Head of caudate nucleus (tissue), 42 donors: ENCODE results near the gene TRHDE.

Source experiments
- DNase-seq, 42 donors: peaks; one replicate each; pipeline versions ENCODE4 v3.0.0 to v3.0.0-alpha.2; 2020 to 2021; ENCODE audit warnings: mixed read lengths in 7 of 42
- intact Hi-C: fragments of 100-400 bp; cut with DNase I; formaldehyde crosslinking; loops from one replicate; pipeline ENCODE4 v1.15.0; 2022

Gene TRHDE

DNA sequence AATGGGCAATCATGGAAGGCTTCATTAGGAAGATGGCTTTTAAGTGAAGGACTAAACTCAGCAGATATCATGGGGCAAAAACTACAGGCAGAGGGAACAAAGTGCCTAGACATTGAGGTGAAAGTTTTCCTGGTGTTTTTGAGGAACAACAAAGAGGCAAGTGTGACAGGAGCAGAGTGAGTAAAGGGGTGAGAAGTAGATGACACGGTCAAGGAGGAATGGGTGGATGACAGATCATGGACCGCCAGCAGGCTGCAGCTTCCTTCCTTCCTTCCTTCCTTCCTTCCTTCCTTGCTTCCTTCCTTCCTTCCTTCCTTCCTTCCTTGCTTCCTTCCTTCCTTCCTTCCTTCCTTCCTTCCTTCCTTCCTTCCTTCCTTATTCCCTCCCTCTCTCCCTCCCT is 108.3 kb downstream of the TRHDE start:
- intact Hi-C loops = no loop called here
- DNase-seq = no peak

DNA sequence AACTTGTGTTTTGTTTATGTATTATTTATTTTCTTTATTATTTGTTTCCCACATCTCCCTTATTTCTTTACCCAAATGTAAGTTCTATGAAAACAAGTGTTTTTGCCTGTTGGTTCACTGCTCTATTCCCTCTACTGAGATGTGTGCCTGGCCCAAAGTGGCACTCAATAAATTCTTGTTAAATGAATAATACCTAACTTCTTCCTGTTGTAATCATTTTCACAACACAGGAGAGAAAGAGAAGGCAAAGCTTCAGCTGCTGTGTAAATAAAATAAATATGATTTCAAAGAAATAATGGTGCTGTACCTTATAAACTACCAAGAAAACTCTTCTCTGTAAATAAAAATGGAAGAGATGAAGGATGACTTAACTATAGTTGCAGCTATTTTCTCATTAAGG is 116.2 kb downstream of the TRHDE start:
- DNase-seq = no peak
- intact Hi-C loops = no loop called here

GRCh38 chr12:72390146-72390545 is 118.0 kb downstream of the TRHDE start:
- intact Hi-C loops = no loop called here
- no peak for DNase-seq

DNA sequence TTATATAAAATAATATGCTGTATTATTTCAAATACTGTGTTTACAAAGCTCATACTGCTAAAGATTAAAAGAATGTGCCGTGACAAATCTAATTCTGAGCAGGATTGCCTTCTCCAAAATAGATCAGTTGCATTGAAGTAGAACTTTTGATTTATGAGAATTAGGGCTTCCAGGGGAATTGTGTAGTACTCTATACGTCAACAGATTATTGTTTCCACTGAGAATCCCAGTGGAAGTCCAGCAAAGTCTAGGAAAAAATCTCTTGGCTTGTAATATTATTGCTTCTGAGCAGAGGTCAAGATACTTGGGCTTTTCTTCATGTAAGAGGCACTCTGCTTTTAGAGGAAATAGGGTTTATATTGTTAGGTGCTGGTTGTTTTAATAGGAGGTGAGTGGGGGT is 133.9 kb downstream of the TRHDE start:
- no peak for DNase-seq
- intact Hi-C loops = no loop called here

GRCh38 chr12:72432037-72432604 is 160.0 kb downstream of the TRHDE start:
- intact Hi-C loops = no loop called here
- DNase-seq = no peak

GRCh38 chr12:72433298-72433697 is 161.1 kb downstream of the TRHDE start:
- DNase-seq = no peak
- intact Hi-C loops = no loop called here

- no peak for DNase-seq
- intact Hi-C loops = no loop called here
Observed at GRCh38 chr12:72434999-72435398, 162.8 kb downstream of the TRHDE start.

DNA sequence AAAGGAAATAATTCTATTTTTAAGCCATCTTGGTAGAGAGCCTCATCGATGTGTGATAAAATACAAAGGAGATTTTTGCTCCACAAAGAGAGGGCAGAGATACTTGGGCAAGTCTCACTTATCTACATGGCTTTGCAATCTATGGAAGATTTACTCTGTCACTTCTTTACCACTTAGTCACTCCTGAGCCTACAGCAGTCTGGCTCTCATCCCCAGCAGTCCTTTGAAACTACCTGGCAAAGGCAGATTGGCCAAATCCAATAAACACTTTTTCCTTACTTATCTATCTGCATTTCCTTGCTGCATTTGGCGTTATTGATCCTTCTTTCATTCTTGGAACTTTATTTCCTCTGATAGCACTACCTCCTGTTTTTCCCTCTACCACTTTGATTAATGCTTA is 170.0 kb downstream of the TRHDE start:
- no peak for DNase-seq
- intact Hi-C loops = no loop called here

DNA sequence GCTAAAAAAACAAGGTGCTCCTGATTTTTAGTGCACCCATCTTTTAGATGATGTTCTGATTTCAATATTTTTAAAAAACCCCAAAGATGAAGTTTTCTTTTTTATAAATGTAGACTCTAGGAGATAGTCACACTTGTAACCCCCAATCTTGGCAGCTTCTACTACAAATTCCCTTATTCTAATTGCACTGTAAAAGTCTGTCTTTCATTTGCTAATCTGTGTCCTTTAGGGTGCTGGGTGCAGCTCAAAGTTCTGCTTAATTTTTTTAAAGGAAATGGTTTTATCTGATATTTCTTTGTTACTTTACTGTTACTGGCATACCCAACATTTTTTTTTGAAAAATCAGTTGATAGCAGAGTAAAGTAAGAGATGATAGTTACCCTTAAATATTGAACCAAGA is 172.0 kb downstream of the TRHDE start:
- intact Hi-C loops = no loop called here

DNA sequence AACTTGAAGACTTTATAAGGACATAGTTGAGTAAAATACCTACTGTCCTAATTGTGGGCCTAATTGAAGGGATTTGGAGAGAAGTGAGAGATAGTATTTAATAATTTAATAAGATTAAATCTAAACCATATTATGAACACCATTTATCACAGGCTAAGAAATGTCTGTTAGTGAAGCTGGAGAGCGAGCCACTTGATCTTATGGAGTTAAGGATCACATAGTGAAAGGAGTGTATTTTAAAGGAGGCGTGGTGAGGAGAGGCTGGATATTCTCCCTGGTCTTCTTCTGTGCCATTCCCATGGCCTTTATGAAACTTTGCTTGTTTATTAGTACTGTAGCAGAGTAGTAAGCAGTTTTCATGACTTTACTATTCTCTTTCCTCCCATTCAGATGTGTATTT is 172.4 kb downstream of the TRHDE start:
- intact Hi-C loops = no loop called here
- no peak for DNase-seq

More for the DNA sequence above, 172.0 kb downstream of the TRHDE start:
- DNase-seq = no peak

DNA sequence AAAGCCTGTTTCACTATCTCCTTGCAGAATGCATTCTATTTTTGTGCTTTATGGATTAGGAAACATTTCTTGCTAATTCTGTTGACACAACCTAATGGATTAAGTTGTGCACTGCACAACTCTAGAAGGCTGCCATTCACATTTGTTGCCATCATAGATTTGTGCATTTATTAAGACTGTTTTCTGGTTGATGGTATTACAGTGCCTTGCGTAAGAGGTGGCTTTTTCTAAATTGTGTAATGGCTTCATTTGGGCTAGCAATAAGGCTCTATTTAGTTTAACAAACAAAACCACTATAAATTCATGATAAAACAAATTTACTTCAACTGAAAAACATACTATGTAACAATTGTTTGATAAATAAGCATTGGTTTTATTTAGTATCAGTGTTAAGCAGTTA is 175.9 kb downstream of the TRHDE start:
- DNase-seq = no peak
- intact Hi-C loops = no loop called here

DNA sequence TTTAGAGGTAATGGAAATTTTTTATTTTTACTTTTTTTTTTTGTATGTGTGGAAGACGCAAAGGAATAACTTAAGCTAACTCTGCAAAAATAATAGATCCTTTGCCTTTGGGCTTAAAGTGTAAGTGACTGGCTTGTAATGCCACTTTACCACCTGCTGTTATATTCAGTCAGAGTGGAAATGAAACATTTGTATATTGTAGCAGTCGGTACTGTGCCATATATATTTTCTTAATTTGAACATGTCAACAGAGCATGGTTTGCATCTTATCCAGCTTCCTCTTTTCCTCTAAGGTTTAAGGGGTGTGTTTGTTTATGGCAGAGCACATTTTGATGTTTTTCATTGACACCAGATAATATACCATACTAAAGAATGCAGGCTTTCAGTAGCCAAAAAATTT is 176.6 kb downstream of the TRHDE start:
- intact Hi-C loops = no loop called here
- DNase-seq = no peak

- intact Hi-C loops = no loop called here
- DNase-seq = no peak
Observed at GRCh38 chr12:72453066-72453465, 180.9 kb downstream of the TRHDE start.

DNA sequence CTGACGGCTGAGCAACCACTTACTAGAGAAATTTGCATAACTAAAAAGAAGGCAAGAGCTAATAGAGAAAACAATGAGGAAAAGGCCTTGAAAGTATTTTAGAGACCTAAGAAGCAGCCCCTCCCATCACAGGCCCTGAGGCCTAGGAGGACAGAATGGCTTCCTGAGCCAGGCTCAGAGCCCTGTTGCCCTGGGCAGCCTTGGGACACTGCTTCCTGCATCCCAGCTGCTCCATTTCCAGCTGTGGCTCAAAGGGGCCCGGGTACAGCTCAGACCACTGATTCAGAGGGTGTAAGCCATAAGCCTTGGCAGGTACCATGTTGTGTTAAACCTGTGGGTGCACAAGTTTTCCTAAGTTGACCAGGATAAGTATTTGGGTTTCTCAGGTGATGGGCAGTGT is 181.4 kb downstream of the TRHDE start:
- no peak for DNase-seq
- intact Hi-C loops = no loop called here

- DNase-seq = no peak
- intact Hi-C loops = no loop called here
Observed at GRCh38 chr12:72464471-72464870, 192.3 kb downstream of the TRHDE start.

GRCh38 chr12:72465155-72465554 is 193.0 kb downstream of the TRHDE start:
- DNase-seq = no peak
- intact Hi-C loops = no loop called here

DNA sequence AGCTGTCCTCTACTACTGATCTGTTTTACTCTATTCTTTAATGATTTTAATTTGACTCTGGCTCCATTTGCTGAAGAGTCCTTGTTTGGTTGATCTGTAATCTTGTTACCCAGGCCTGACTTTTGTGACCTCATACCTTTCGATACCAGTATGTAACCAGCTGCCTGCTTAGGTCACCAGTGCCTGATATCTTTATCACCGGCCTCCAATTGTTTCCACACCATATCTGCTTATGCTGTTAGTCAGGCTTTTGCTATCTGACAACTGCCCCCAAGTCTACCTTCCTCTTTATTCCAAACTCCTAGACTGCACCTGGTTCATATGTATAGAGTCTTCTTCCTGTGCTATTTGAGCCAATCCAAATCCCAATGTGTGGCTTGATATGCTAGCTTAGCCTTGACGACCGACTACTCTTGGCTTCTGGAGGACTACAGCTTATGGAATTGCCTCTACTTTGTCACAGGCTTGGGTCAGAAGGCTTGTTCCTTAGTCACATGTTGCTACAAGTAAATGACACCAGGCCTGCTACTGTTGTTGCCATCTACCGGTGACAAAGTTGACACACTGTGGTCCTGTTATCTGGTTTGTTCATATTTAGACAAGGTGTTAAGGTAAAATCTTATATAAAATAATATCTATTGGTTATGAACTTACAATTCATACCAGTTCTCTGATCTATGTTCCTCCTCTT is 193.9 kb downstream of the TRHDE start:
- no peak for DNase-seq
- intact Hi-C loops = no loop called here

GRCh38 chr12:72467985-72468384 is 195.8 kb downstream of the TRHDE start:
- DNase-seq = no peak
- intact Hi-C loops = no loop called here

DNA sequence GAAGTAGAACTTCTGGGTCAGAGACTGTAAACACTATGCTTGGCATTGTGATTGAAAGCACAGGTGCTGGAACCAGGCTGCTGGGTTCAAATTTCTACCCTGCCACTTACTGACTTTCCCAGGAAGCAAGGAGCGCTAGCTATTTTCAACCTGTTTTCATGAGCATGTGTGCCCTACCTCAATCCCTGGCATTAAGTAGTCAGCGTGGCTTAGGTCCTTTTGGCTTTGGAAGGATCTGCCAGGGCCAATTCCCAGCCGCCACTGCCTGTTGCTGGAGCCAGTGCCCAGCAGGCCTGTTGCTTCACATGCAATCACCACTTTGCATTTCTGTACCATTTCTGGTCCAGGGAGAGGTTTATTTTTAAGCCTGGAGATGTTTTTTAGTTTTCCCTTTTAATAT is 196.3 kb downstream of the TRHDE start:
- DNase-seq = no peak
- intact Hi-C loops = no loop called here

GRCh38 chr12:72471806-72472205 is 199.6 kb downstream of the TRHDE start:
- intact Hi-C loops = no loop called here
- DNase-seq = no peak

DNA sequence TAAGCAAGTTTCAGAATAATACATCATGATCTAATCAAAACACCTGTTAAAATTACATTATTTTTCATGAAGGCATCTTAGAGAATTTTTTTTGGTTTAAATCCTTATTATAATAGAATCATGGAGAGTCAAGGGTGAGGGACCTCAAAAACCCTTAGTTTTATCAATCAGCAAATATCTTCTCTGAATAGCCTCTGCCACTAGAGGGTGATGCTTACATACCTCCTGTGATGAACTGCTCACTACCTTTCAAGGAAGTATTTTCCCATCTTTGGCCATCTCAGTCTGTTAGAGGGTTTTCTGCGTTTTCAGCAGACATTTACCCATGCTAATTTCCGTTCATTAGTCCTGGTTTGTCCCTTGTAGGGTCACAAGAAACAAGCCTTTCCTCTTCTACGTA is 200.2 kb downstream of the TRHDE start:
- no peak for DNase-seq
- intact Hi-C loops = no loop called here

GRCh38 chr12:72476301-72476700 is 204.1 kb downstream of the TRHDE start:
- no peak for DNase-seq
- intact Hi-C loops = no loop called here
